HCT116 (cell line): ENCODE measurements around the gene PROX2. TPM values are rescaled to one million over a fixed set of nuclear protein-coding genes. Genes with fewer than 3 reads are reported as not detected.

Experiments used
- ATAC-seq: fragments of 200-7000 bp; cut with Tn5 transposase; 2 replicates; pipeline ENCODE4 v1.9.1; 2020; ENCODE audit warnings: mild to moderate bottlenecking, moderate library complexity
- BruUV-seq: library from RNA; stranded (reverse); fragments of 400-500 nt; replicated peaks from 2 replicates; lab custom pipeline; 2021; lab: Mats Ljungman, UMichigan
- CTCF ChIA-PET: fragments of 300-600 bp; sonication (Branson Sonifier 250); formaldehyde crosslinking; loops from one replicate; lab custom pipeline; 2021; ENCODE audit warnings: antibody characterized with exemption; lab: Charles Lee
- POLR2A ChIA-PET: fragments of 300-600, 350-600 bp; sonication (Branson Sonifier 250); formaldehyde crosslinking; loops from one replicate; lab custom pipeline; 2021; ENCODE audit warnings: antibody characterized with exemption; lab: Charles Lee
- RAD21 ChIA-PET, 2 experiments: fragments of 300-600 bp; sonication (Branson Sonifier 250); formaldehyde crosslinking; loops; one replicate each; lab custom pipeline; 2023; ENCODE audit warnings: low total read pairs in 2 of 2; ENCODE audit not compliant: uncharacterized antibody in 2 of 2, unreplicated experiment in 2 of 2, low non-redundant PET in 1 of 2; lab: Charles Lee
- DNase-seq: peaks from one replicate; pipeline ENCODE4 v3.0.0-alpha.2; 2010; ENCODE audit warnings: low read depth, low spot score
- H2AFZ ChIP-seq: fragments of 200-600 bp; shearing (Covaris generic), sonication (generic); 2 replicates; pipeline ENCODE4 v1.6.1; 2017; ENCODE audit warnings: low read depth, mixed run types, mixed read lengths, antibody characterized with exemption, low read length; ENCODE audit not compliant: poor library complexity, severe bottlenecking
- H3K27ac ChIP-seq: 2 replicates; pipeline ENCODE4 v1.5.1; 2012; ENCODE audit warnings: low read depth, low read length
- H3K27me3 ChIP-seq: fragments of 200-600 bp; sonication (generic); 2 replicates; pipeline ENCODE4 v1.6.1; 2016; ENCODE audit warnings: mixed run types, low read length, mixed read lengths; ENCODE audit not compliant: insufficient read depth
- H3K36me3 ChIP-seq, 2 experiments: fragments of 200-500 bp in 1 of 2; fragments of 200-600 bp in 1 of 2; sonication (Bioruptor generic) in 1 of 2; sonication (generic) in 1 of 2; 2 replicates each; pipeline versions ENCODE4 v1.5.1 to v1.6.1; 2014 to 2016; ENCODE audit warnings: low read length in 2 of 2, inconsistent platforms in 1 of 2, mixed read lengths in 1 of 2, mixed run types in 1 of 2; ENCODE audit not compliant: insufficient read depth in 2 of 2, control insufficient read depth in 1 of 2
- H3K4me1 ChIP-seq, 2 experiments: fragments of 200-600 bp in 1 of 2; sonication (generic) in 1 of 2; 2 replicates each; pipeline versions ENCODE4 v1.5.1 to v1.6.1; 2012 to 2017; ENCODE audit warnings: low read length in 2 of 2, inconsistent platforms in 1 of 2, mild to moderate bottlenecking in 1 of 2, mixed read lengths in 1 of 2, mixed run types in 1 of 2, moderate library complexity in 1 of 2; ENCODE audit not compliant: insufficient read depth in 2 of 2, control insufficient read depth in 1 of 2
- H3K4me2 ChIP-seq: fragments of 200-600 bp; sonication (generic); 2 replicates; pipeline ENCODE4 v1.6.1; 2017; ENCODE audit warnings: mixed run types, low read length, mixed read lengths
- H3K4me3 ChIP-seq, 2 experiments: fragments of 200-600 bp in 1 of 2; sonication (generic) in 1 of 2; replicated peaks in 1 of 2; 2 replicates each; pipeline ENCODE4 v1.5.1; 2011 to 2016; ENCODE audit warnings: low read length in 2 of 2, control low read depth in 1 of 2, low read depth in 1 of 2, mild to moderate bottlenecking in 1 of 2, mixed read lengths in 1 of 2, mixed run types in 1 of 2
- H3K79me2 ChIP-seq: fragments of 200-600 bp; sonication (generic); 2 replicates; pipeline ENCODE4 v1.6.1; 2017; ENCODE audit warnings: mild to moderate bottlenecking, mixed run types, low read length, moderate library complexity, mixed read lengths; ENCODE audit not compliant: insufficient read depth
- H3K9ac ChIP-seq: fragments of 200-600 bp; sonication (generic); 2 replicates; pipeline ENCODE4 v1.6.1; 2016; ENCODE audit warnings: low read length, mixed read lengths
- H3K9me2 ChIP-seq: fragments of 200-600 bp; sonication (generic), shearing (Covaris generic); 2 replicates; pipeline ENCODE4 v1.6.1; 2017; ENCODE audit warnings: mixed run types, mild to moderate bottlenecking, moderate library complexity; ENCODE audit not compliant: insufficient read depth
- H3K9me3 ChIP-seq, 2 experiments: fragments of 200-500 bp in 1 of 2; fragments of 200-600 bp in 1 of 2; sonication (Bioruptor generic) in 1 of 2; sonication (generic) in 1 of 2; 2 replicates each; pipeline ENCODE4 v1.6.1; 2014 to 2017; ENCODE audit warnings: low read length in 2 of 2, mixed read lengths in 2 of 2, inconsistent platforms in 1 of 2, low read depth in 1 of 2, mild to moderate bottlenecking in 1 of 2, mixed run types in 1 of 2, moderate library complexity in 1 of 2; ENCODE audit not compliant: control insufficient read depth in 1 of 2, insufficient read depth in 1 of 2
- H4K20me1 ChIP-seq: fragments of 200-600 bp; sonication (generic), shearing (Covaris generic); 2 replicates; pipeline ENCODE4 v1.6.1; 2017; ENCODE audit warnings: mixed run types, mild to moderate bottlenecking, moderate library complexity; ENCODE audit not compliant: insufficient read depth
- CBX3 ChIP-seq: IDR thresholded peaks from 2 replicates; pipeline ENCODE4 v1.6.1; 2012; ENCODE audit warnings: low read depth
- EGR1 ChIP-seq: IDR thresholded peaks from 2 replicates; pipeline ENCODE4 v1.6.1; 2012; ENCODE audit warnings: low read depth
- ELF1 ChIP-seq: IDR thresholded peaks from 2 replicates; pipeline ENCODE4 v1.6.1; 2012; ENCODE audit warnings: low read depth, borderline replicate concordance
- EZH2phosphoT487 ChIP-seq: fragments of 200-600 bp; IDR thresholded peaks from 2 replicates; pipeline ENCODE4 v1.6.1; 2018; ENCODE audit warnings: antibody characterized with exemption, borderline replicate concordance
- FOSL1 ChIP-seq: IDR thresholded peaks from 2 replicates; pipeline ENCODE4 v1.6.1; 2012; ENCODE audit warnings: low read depth
- JUND ChIP-seq: IDR thresholded peaks from 2 replicates; pipeline ENCODE4 v1.6.1; 2012
- POLR2A ChIP-seq: IDR thresholded peaks from 2 replicates; pipeline ENCODE4 v1.7.0; 2011; ENCODE audit warnings: borderline replicate concordance; ENCODE audit not compliant: insufficient read depth, insufficient read length; ENCODE audit errors: extremely low read depth
- POLR2AphosphoS5 ChIP-seq: IDR thresholded peaks from 2 replicates; pipeline ENCODE4 v1.6.1; 2011; ENCODE audit warnings: mild to moderate bottlenecking, low read depth, low read length, moderate library complexity
- RAD21 ChIP-seq: IDR thresholded peaks from 2 replicates; pipeline ENCODE4 v1.6.1; 2012; ENCODE audit warnings: low read depth, mild to moderate bottlenecking
- REST ChIP-seq: IDR thresholded peaks from 2 replicates; pipeline ENCODE4 v1.6.1; 2012; ENCODE audit warnings: low read depth
- SIN3A ChIP-seq: IDR thresholded peaks from 2 replicates; pipeline ENCODE4 v1.6.1; 2012; ENCODE audit warnings: low read depth
- SP1 ChIP-seq: IDR thresholded peaks from 2 replicates; pipeline ENCODE4 v1.6.1; 2012; ENCODE audit warnings: low read depth
- TCF7L2 ChIP-seq: IDR thresholded peaks from 2 replicates; pipeline ENCODE4 v1.7.0; 2011; ENCODE audit warnings: borderline replicate concordance, inconsistent platforms; ENCODE audit not compliant: insufficient read depth, insufficient read length; ENCODE audit errors: extremely low read depth
- YY1 ChIP-seq: IDR thresholded peaks from 2 replicates; pipeline ENCODE4 v1.6.1; 2011; ENCODE audit warnings: low read length, low read depth, moderate library complexity, mild to moderate bottlenecking; ENCODE audit not compliant: insufficient replicate concordance; ENCODE audit errors: extremely low read depth
- ZBTB33 ChIP-seq: IDR thresholded peaks from 2 replicates; pipeline ENCODE4 v1.6.1; 2011; ENCODE audit warnings: mild to moderate bottlenecking, low read length, moderate library complexity; ENCODE audit not compliant: insufficient replicate concordance; ENCODE audit errors: extremely low read depth
- ZNF274 ChIP-seq: fragments of 200-500 bp; sonication (Bioruptor generic); IDR thresholded peaks from 2 replicates; pipeline ENCODE4 v1.6.1; 2014; ENCODE audit warnings: mild to moderate bottlenecking, low read depth, low read length, inconsistent platforms
- intact Hi-C: fragments of 100-400 bp; cut with micrococcal nuclease; formaldehyde crosslinking; loops from 2 replicates; pipeline ENCODE4 v1.10.0; 2022
- total RNA-seq: library from RNA; stranded (reverse); gene quantifications from one replicate; pipeline ENCODE4 v1.2.1, GENCODE V29; 2021; ENCODE audit not compliant: unreplicated experiment
- TF ChIP-seq, protein P1 (sequence below), 3 experiments: fragments of 200-600 bp in 1 of 3; sonication (generic) in 1 of 3; IDR thresholded peaks in 2 of 3; conservative IDR thresholded peaks in 1 of 3; 2 replicates each; pipeline ENCODE4 v1.5.1; 2012 to 2017; ENCODE audit warnings: low read depth in 2 of 3, low read length in 2 of 3, antibody characterized with exemption in 1 of 3, borderline replicate concordance in 1 of 3, control low read depth in 1 of 3, mild to moderate bottlenecking in 1 of 3, mixed read lengths in 1 of 3, mixed run types in 1 of 3, moderate library complexity in 1 of 3; ENCODE audit not compliant: insufficient read depth in 1 of 3
- TF ChIP-seq, protein P2 (sequence below): IDR thresholded peaks from 2 replicates; pipeline ENCODE4 v1.6.1; 2012

Gene PROX2
- total RNA-seq, 1 experiment from 2014 or later = not detected

DNA sequence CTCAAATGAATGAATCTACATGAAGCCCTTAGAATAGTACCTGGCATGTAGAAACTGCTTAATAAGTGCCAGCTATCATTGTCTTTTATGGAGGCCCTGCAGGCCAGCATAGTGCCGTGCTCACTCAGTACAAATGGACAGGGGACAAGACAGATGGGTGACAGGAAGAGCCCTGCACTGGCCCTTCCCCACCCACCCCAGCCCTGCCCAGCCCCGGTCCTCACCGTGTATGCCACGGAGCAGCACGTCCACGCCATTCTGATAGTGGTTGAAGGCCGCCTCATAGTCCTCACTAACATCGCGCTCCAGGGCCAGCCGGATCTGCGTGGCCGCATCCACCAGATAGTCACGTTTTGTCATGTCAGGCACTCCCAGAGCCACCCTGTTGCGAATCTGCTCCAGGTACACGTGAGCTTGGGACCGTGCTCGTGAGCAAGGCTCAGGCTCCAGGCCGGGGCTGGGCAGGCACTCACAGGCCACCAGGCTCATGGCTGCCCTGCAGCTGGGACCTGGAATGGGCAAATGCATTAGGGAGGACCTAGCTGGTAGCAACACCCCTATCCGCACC, 45.2 kb upstream of the PROX2 start:
- no peaks in the 10 kb centered on the region for H3K36me3 ChIP-seq
- H3K79me2 ChIP-seq = no peaks in the 10 kb centered on the region
- H3K4me1 ChIP-seq = peaks cover 0 to 12% of the 10 kb centered on the region in 2 experiments; a peak in 2 of 4 replicates
- no peak overlapping the region for H3K4me3 ChIP-seq
- H2AFZ ChIP-seq = no peak overlapping the region
- no peaks in the 10 kb centered on the region for H3K9me3 ChIP-seq
- no peak overlapping the region for H3K9ac ChIP-seq
- H3K27me3 ChIP-seq = no peaks in the 10 kb centered on the region
- ChIA-PET RAD21 (interaction anchor here in 1 of 2 experiments (0.6 to 0.7 kb wide), 3 partner anchors 82 to 1567 kb away, joined by 3 to 4 read pairs (median 4); no protein-coding TSS in a partner anchor), POLR2A (no interaction called here), CTCF (interaction anchor here (1.6 to 1.7 kb wide), 2 partner anchors 13 to 60 kb away, joined by 4 read pairs; no protein-coding TSS in a partner anchor)
- TF ChIP-seq EZH2phosphoT487 (no peak), YY1 (no peak), POLR2AphosphoS5 (no peak), ELF1 (no peak), CBX3 (no peak), JUND (no peak), POLR2A (no peak), RAD21 (no peak), REST (no peak), FOSL1 (no peak), EGR1 (no peak), SP1 (no peak), SIN3A (no peak), ZNF274 (no peak), ZBTB33 (no peak), TCF7L2 (no peak)
- TF ChIP-seq, protein P1, sequence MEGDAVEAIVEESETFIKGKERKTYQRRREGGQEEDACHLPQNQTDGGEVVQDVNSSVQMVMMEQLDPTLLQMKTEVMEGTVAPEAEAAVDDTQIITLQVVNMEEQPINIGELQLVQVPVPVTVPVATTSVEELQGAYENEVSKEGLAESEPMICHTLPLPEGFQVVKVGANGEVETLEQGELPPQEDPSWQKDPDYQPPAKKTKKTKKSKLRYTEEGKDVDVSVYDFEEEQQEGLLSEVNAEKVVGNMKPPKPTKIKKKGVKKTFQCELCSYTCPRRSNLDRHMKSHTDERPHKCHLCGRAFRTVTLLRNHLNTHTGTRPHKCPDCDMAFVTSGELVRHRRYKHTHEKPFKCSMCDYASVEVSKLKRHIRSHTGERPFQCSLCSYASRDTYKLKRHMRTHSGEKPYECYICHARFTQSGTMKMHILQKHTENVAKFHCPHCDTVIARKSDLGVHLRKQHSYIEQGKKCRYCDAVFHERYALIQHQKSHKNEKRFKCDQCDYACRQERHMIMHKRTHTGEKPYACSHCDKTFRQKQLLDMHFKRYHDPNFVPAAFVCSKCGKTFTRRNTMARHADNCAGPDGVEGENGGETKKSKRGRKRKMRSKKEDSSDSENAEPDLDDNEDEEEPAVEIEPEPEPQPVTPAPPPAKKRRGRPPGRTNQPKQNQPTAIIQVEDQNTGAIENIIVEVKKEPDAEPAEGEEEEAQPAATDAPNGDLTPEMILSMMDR (IDR thresholded peaks at IDR 0.05 in 2 of 3, conservative IDR thresholded peaks at IDR 0.05 in 1 of 3; ENCODE audit: borderline replicate concordance in 1 of 3, insufficient read depth in 1 of 3, low read depth in 2 of 3, low read length in 2 of 3) = no peak
- TF ChIP-seq, protein P2, sequence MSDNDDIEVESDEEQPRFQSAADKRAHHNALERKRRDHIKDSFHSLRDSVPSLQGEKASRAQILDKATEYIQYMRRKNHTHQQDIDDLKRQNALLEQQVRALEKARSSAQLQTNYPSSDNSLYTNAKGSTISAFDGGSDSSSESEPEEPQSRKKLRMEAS = no peak
- H4K20me1 ChIP-seq = no peaks in the 10 kb centered on the region
- no peak for DNase-seq
- intact Hi-C loops = no loop called here
- no peaks in the 10 kb centered on the region for H3K9me2 ChIP-seq
- no TSS peak for BruUV-seq
- no peak overlapping the region for H3K27ac ChIP-seq
- no peak for ATAC-seq
- H3K4me2 ChIP-seq = no peak overlapping the region
